CD14-positive monocyte (primary cell): ENCODE results near the gene MAB21L4. TPM values are rescaled to one million over a fixed set of nuclear protein-coding genes. Genes with fewer than 3 reads are reported as not detected.

Experiments used
- DNase-seq, 3 donors: peaks; one replicate each; pipeline ENCODE4 v3.0.0-alpha.2; 2011 to 2022
- H2AFZ ChIP-seq: 2 replicates; pipeline ENCODE4 v1.6.0; 2012; ENCODE audit warnings: mild to moderate bottlenecking, low read depth, low read length, inconsistent platforms; ENCODE audit not compliant: insufficient read depth, poor library complexity, severe bottlenecking
- H3K27ac ChIP-seq, 2 donors: 1 replicate in 1 of 2; 2 replicates in 1 of 2; pipeline ENCODE4 v1.5.1; 2012 to 2013; ENCODE audit warnings: low read length in 2 of 2, control low read depth in 1 of 2, inconsistent platforms in 1 of 2, low read depth in 1 of 2, mild to moderate bottlenecking in 1 of 2
- H3K27me3 ChIP-seq, 2 donors: one replicate each; pipeline versions ENCODE4 v1.6.0 to v1.6.1; 2011 to 2013; ENCODE audit warnings: low read length in 2 of 2; ENCODE audit not compliant: control insufficient read depth in 2 of 2, insufficient read depth in 2 of 2
- H3K36me3 ChIP-seq, 2 donors: replicated peaks in 1 of 2; 1 replicate in 1 of 2; 2 replicates in 1 of 2; pipeline versions ENCODE4 v1.5.1 to v1.6.1; 2012 to 2013; ENCODE audit warnings: low read length in 2 of 2, control low read depth in 1 of 2, inconsistent platforms in 1 of 2, mild to moderate bottlenecking in 1 of 2; ENCODE audit not compliant: insufficient read depth in 2 of 2, control insufficient read depth in 1 of 2
- H3K4me1 ChIP-seq, 2 donors: 1 replicate in 1 of 2; 2 replicates in 1 of 2; pipeline versions ENCODE4 v1.5.1 to v1.6.1; 2012 to 2013; ENCODE audit warnings: low read length in 2 of 2, control low read depth in 1 of 2, inconsistent platforms in 1 of 2, mild to moderate bottlenecking in 1 of 2, moderate library complexity in 1 of 2; ENCODE audit not compliant: insufficient read depth in 2 of 2, control insufficient read depth in 1 of 2
- H3K4me2 ChIP-seq: replicated peaks from 2 replicates; pipeline ENCODE3; 2012; ENCODE audit warnings: low read length, moderate library complexity, mild to moderate bottlenecking; ENCODE audit not compliant: poor library complexity, severe bottlenecking; ENCODE audit errors: extremely low read depth
- H3K4me3 ChIP-seq, 3 experiments: fragments of 200-600 bp in 1 of 3; sonication (generic) in 1 of 3; replicated peaks in 1 of 3; 1 replicate in 2 of 3; 2 replicates in 1 of 3; pipeline ENCODE4 v1.5.1; 2011 to 2013; ENCODE audit warnings: low read length in 3 of 3, mild to moderate bottlenecking in 3 of 3, control low read depth in 2 of 3, low read depth in 2 of 3, inconsistent platforms in 1 of 3, moderate library complexity in 1 of 3
- H3K79me2 ChIP-seq: 2 replicates; pipeline ENCODE4 v1.6.0; 2012; ENCODE audit warnings: mild to moderate bottlenecking, control low read depth, inconsistent platforms, low read length, moderate library complexity; ENCODE audit not compliant: insufficient read depth
- H3K9ac ChIP-seq: 2 replicates; pipeline ENCODE4 v1.6.0; 2017; ENCODE audit warnings: low read length, mild to moderate bottlenecking; ENCODE audit not compliant: insufficient read depth, poor library complexity, severe bottlenecking
- H3K9me3 ChIP-seq, 2 donors: replicated peaks in 1 of 2; 1 replicate in 1 of 2; 2 replicates in 1 of 2; pipeline versions ENCODE4 v1.5.1 to v1.6.1; 2012 to 2013; ENCODE audit warnings: low read length in 2 of 2, control low read depth in 1 of 2; ENCODE audit not compliant: control insufficient read depth in 1 of 2, insufficient read depth in 1 of 2
- H4K20me1 ChIP-seq: 2 replicates; pipeline ENCODE4 v1.6.0; 2012; ENCODE audit warnings: mild to moderate bottlenecking, low read length, control low read depth, moderate library complexity; ENCODE audit not compliant: insufficient read depth
- H3K27ac Mint-ChIP-seq, 7 donors: one replicate each; pipeline ENCODE4 v1.8.0; 2020; ENCODE audit warnings: mild to moderate bottlenecking in 7 of 7, mixed read lengths in 7 of 7, moderate library complexity in 6 of 7, inconsistent platforms in 2 of 7
- H3K27me3 Mint-ChIP-seq, 3 donors: one replicate each; pipeline ENCODE4 v1.8.0; 2021 to 2022; ENCODE audit warnings: low read depth in 3 of 3, mild to moderate bottlenecking in 3 of 3, mixed read lengths in 3 of 3, moderate library complexity in 3 of 3, inconsistent platforms in 1 of 3
- H3K36me3 Mint-ChIP-seq, 2 donors: one replicate each; pipeline ENCODE4 v1.8.0; 2020; ENCODE audit warnings: mixed read lengths in 2 of 2, inconsistent platforms in 1 of 2, mild to moderate bottlenecking in 1 of 2
- H3K4me1 Mint-ChIP-seq: one replicate; pipeline ENCODE4 v1.8.0; 2020; ENCODE audit warnings: mild to moderate bottlenecking, mixed read lengths
- H3K4me3 Mint-ChIP-seq, 2 donors: one replicate each; pipeline ENCODE4 v1.8.0; 2020; ENCODE audit warnings: mild to moderate bottlenecking in 2 of 2, mixed read lengths in 2 of 2, moderate library complexity in 1 of 2
- H3K9me3 Mint-ChIP-seq, 7 donors: one replicate each; pipeline ENCODE4 v1.8.0; 2020 to 2022; ENCODE audit warnings: mixed read lengths in 7 of 7, mild to moderate bottlenecking in 6 of 7, moderate library complexity in 6 of 7, inconsistent platforms in 2 of 7
- CTCF ChIP-seq: fragments of 200-600 bp; IDR thresholded peaks from one replicate; pipeline ENCODE4 v1.8.0; 2022; ENCODE audit warnings: antibody characterized with exemption, mild to moderate bottlenecking
- WGBS: methylation state at CpG from one replicate; pipeline ENCODE4 v1.1.5; 2013; ENCODE audit warnings: missing lambda C conversion rate; ENCODE audit not compliant: insufficient coverage; 5-methylcytosine and 5-hydroxymethylcytosine counted together
- intact Hi-C, 2 donors: fragments of 100-400 bp; cut with micrococcal nuclease; formaldehyde crosslinking; loops; one replicate each; pipeline versions ENCODE4 v1.15.0 to v1.15.1; 2023
- polyA plus RNA-seq, 3 donors: library from polyadenylated mRNA; depleted of rRNA in 1 of 3; unstranded in 2 of 3; stranded (reverse) in 1 of 3; fragments of 300-500 nt in 2 of 3; fragments of >200 nt in 1 of 3; fragmentation: Illumina TruSeq in 2 of 3; gene quantifications; 1 replicate in 2 of 3; 2 replicates in 1 of 3; pipeline ENCODE4 v1.2.3, GENCODE V29; 2012 to 2021

Gene MAB21L4
- polyA plus RNA-seq, 3 donors = not detected

GRCh38 chr2:240921311-240921994 is 25.5 kb upstream of the MAB21L4 start:
- no peaks in the 10 kb centered on the region for H3K4me1 Mint-ChIP-seq
- DNase-seq = no peak
- H3K4me3 ChIP-seq = no peak overlapping the region
- peaks cover 3 to 11% (median 5%) of the 10 kb centered on the region in 3 donors for H3K27me3 Mint-ChIP-seq
- H3K4me3 Mint-ChIP-seq = no peak overlapping the region
- no peaks in the 10 kb centered on the region for H3K79me2 ChIP-seq
- no peaks in the 10 kb centered on the region for H3K9me3 Mint-ChIP-seq
- intact Hi-C loops = no loop called here
- H3K27ac ChIP-seq = no peak overlapping the region
- no peak overlapping the region for H2AFZ ChIP-seq
- no peak overlapping the region for H3K4me2 ChIP-seq
- no peak overlapping the region for H3K9ac ChIP-seq
- H3K36me3 ChIP-seq = no peaks in the 10 kb centered on the region
- H3K27me3 ChIP-seq = peaks cover 0 to 5% of the 10 kb centered on the region in 2 donors
- no peaks in the 10 kb centered on the region for H3K36me3 Mint-ChIP-seq
- H3K27ac Mint-ChIP-seq = no peak overlapping the region
- H3K9me3 ChIP-seq = no peaks in the 10 kb centered on the region
- no peaks in the 10 kb centered on the region for H4K20me1 ChIP-seq
- H3K4me1 ChIP-seq = no peaks in the 10 kb centered on the region
- 92% methylated on average over 10 of the region's 13 CpGs for WGBS
- TF ChIP-seq CTCF = no peak

- H3K9me3 Mint-ChIP-seq = no peaks in the 10 kb centered on the region
- DNase-seq = no peak
- no peak overlapping the region for H3K4me2 ChIP-seq
- no peaks in the 10 kb centered on the region for H3K4me1 Mint-ChIP-seq
- H3K36me3 Mint-ChIP-seq = no peaks in the 10 kb centered on the region
- H3K79me2 ChIP-seq = no peaks in the 10 kb centered on the region
- H3K4me3 ChIP-seq = no peak overlapping the region
- H3K27ac Mint-ChIP-seq = no peak overlapping the region
- 92% methylated on average over 4 of the region's 4 CpGs for WGBS
- no peak overlapping the region for H3K9ac ChIP-seq
- no peaks in the 10 kb centered on the region for H3K9me3 ChIP-seq
- no peaks in the 10 kb centered on the region for H3K36me3 ChIP-seq
- H3K27ac ChIP-seq = no peak overlapping the region
- no peaks in the 10 kb centered on the region for H3K4me1 ChIP-seq
- H4K20me1 ChIP-seq = no peaks in the 10 kb centered on the region
- no peak for TF ChIP-seq CTCF
- H3K27me3 Mint-ChIP-seq = peaks cover 3 to 16% (median 8%) of the 10 kb centered on the region in 3 donors
- intact Hi-C loops = no loop called here
- H3K4me3 Mint-ChIP-seq = no peak overlapping the region
- H2AFZ ChIP-seq = no peak overlapping the region
- peaks cover 0 to 7% of the 10 kb centered on the region in 2 donors for H3K27me3 ChIP-seq
These were observed 24.9 kb upstream of the MAB21L4 start for GRCh38 chr2:240920783-240921231.
